GM03348 (cell line): ENCODE data around the gene AP1G1.
"Not testable (repeated sequence)": the region's sequence is repeated elsewhere in the genome, so short reads cannot be mapped to it uniquely, and the experiment has no call there.

Experiments
- DNase-seq: peaks from one replicate; pipeline ENCODE4 v3.0.0; 2012; ENCODE audit warnings: low spot score

Gene AP1G1

GRCh38 chr16:71808593-71809459 is at the start of gene AP1G1:
TSS of gene AP1G1 (minus strand) at chr16:71808834. CDS start at chr16:71789479, 19,355 bp downstream.
- peak; percentile 96 for DNase-seq

- DNase-seq, result no peak
These were observed 47.5 kb upstream of the AP1G1 start for GRCh38 chr16:71855937-71856662.

- no peak for DNase-seq
These were observed 45.8 kb upstream of the AP1G1 start for GRCh38 chr16:71854369-71854948.

GRCh38 chr16:71853413-71853812 is 44.8 kb upstream of the AP1G1 start:
- DNase-seq, result no peak

- DNase-seq, result no peak
These were observed 43.9 kb upstream of the AP1G1 start for GRCh38 chr16:71852561-71852960.

- DNase-seq, result no peak
These were observed 43.5 kb upstream of the AP1G1 start for GRCh38 chr16:71852158-71852557.

GRCh38 chr16:71851746-71852145 is 43.1 kb upstream of the AP1G1 start:
- no peak for DNase-seq

GRCh38 chr16:71848622-71849021 is 40.0 kb upstream of the AP1G1 start:
- no peak for DNase-seq

GRCh38 chr16:71847096-71847495 is 38.5 kb upstream of the AP1G1 start:
- no peak for DNase-seq

- peak; percentile 19 for DNase-seq
These were observed 37.8 kb upstream of the AP1G1 start for GRCh38 chr16:71846431-71846830.

- peak; percentile 100 for DNase-seq
These were observed 37.2 kb upstream of the AP1G1 start, which contains the start of gene ATXN1L for GRCh38 chr16:71845639-71846430. TSS of gene ATXN1L (plus strand) at chr16:71845976. CDS start at chr16:71849741, 3,765 bp downstream.

GRCh38 chr16:71843572-71843971 is 34.9 kb upstream of the AP1G1 start:
- DNase-seq, result no peak

- peak; percentile 74 for DNase-seq
These were observed 31.4 kb upstream of the AP1G1 start for GRCh38 chr16:71840052-71840451.

GRCh38 chr16:71837150-71837549 is 28.5 kb upstream of the AP1G1 start:
- DNase-seq, result no peak

GRCh38 chr16:71834291-71834690 is 25.7 kb upstream of the AP1G1 start:
- no peak for DNase-seq

GRCh38 chr16:71832112-71832511 is 23.5 kb upstream of the AP1G1 start:
- DNase-seq, result not testable (repeated sequence)

- DNase-seq, result not testable (repeated sequence)
These were observed 23.1 kb upstream of the AP1G1 start for GRCh38 chr16:71831698-71832097.

GRCh38 chr16:71830359-71830758 is 21.7 kb upstream of the AP1G1 start:
- DNase-seq, result no peak

GRCh38 chr16:71826533-71827017 is 17.9 kb upstream of the AP1G1 start:
- no peak for DNase-seq

GRCh38 chr16:71817155-71817500 is 8.5 kb upstream of the AP1G1 start:
- not testable (repeated sequence) for DNase-seq

- no peak for DNase-seq
These were observed 2.7 kb upstream of the AP1G1 start for GRCh38 chr16:71811261-71811803.

- not testable (repeated sequence) for DNase-seq
These were observed 1.5 kb upstream of the AP1G1 start for GRCh38 chr16:71810155-71810530.
